Cardiac ventricle fibroblast (primary cell): ENCODE data around the gene TTLL13. TPM values are rescaled to one million over a fixed set of nuclear protein-coding genes. Genes with fewer than 3 reads are reported as not detected.

Experiments
- total RNA-seq: library from RNA; depleted of rRNA; stranded (reverse); fragments of >200 nt; gene quantifications from 2 replicates; pipeline ENCODE4 v1.2.3, GENCODE V29; 2015

The TTLL13 gene, protein sequence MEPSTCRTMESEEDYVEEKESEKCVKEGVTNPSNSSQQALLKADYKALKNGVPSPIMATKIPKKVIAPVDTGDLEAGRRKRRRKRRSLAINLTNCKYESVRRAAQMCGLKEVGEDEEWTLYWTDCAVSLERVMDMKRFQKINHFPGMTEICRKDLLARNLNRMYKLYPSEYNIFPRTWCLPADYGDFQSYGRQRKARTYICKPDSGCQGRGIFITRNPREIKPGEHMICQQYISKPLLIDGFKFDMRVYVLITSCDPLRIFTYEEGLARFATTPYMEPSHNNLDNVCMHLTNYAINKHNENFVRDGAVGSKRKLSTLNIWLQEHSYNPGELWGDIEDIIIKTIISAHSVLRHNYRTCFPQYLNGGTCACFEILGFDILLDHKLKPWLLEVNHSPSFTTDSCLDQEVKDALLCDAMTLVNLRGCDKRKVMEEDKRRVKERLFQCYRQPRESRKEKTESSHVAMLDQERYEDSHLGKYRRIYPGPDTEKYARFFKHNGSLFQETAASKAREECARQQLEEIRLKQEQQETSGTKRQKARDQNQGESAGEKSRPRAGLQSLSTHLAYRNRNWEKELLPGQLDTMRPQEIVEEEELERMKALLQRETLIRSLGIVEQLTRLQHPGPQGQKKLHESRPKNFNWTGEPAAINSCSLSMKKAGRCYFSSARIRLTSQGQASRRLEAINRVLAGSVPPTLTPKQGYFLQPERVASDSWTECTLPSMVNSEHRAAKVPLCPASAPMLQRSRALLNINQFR
- total RNA-seq: not detected in 2 replicates

DNA sequence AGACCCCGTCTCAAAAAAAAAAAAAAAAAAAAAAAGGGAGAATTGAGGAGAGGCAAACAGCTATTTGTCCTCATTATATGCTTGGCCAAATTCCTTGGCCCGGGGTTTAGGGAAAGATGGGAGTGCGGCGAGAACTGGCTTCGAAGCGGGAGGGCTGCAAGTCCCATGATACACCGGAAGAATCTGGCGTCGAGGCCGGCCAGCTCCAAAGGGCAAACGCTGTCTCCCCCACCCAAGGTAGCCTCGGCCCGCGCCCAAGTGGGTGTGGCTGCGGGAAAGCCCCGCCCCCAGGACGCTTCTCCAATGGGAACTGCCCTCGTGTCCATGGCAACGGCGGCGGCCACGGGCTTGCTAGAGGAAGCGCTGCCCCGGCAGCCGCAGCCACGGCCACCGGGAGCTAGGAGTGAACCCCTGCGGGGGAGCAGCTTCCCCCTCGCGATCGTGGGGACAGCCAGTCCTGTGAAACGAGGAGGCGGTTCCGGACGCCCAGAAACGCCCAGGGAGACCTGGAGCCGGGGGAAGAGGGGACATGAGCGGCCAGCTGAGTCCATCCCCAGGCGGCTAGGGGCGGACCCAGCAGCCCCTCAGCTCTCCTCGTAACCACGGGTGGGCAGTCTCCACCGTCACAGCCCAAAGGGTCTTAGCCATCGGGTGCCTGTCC, at the start of gene TTLL13:
Gene TTLL13, plus strand, starts transcription at position 354 of the 661 bp plus-strand sequence. CDS start 1,075 bp downstream, outside the sequence.

DNA sequence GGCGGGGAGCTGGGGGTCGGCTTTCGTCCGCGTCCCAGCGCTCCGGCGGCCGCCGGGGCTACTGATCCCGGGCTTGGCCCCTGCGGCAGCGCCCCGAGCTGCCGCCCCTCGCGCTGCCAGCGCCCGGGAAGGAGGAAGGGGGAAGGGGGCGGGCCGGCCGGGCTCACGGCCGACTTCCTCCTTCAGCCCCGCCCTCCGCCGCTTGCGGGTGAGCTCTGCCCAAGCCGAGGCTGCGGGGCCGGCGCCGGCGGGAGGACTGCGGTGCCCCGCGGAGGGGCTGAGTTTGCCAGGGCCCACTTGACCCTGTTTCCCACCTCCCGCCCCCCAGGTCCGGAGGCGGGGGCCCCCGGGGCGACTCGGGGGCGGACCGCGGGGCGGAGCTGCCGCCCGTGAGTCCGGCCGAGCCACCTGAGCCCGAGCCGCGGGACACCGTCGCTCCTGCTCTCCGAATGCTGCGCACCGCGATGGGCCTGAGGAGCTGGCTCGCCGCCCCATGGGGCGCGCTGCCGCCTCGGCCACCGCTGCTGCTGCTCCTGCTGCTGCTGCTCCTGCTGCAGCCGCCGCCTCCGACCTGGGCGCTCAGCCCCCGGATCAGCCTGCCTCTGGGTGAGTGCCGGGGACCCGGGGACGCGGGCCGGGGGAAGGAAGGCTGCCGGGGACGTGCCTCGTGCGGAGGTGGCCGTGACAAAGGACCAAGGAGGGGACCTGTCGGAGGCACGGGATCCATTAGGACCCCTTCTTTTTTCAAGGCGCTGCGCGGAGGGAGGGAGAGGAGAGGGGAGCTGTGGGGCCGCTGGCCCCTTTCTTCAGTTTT, 48.0 kb upstream of the TTLL13 start, which contains the start of gene SEMA4B:
Gene SEMA4B, plus strand, starts transcription at position 201 of the 814 bp plus-strand sequence. Its CDS starts 249 bp downstream, at position 450.

DNA sequence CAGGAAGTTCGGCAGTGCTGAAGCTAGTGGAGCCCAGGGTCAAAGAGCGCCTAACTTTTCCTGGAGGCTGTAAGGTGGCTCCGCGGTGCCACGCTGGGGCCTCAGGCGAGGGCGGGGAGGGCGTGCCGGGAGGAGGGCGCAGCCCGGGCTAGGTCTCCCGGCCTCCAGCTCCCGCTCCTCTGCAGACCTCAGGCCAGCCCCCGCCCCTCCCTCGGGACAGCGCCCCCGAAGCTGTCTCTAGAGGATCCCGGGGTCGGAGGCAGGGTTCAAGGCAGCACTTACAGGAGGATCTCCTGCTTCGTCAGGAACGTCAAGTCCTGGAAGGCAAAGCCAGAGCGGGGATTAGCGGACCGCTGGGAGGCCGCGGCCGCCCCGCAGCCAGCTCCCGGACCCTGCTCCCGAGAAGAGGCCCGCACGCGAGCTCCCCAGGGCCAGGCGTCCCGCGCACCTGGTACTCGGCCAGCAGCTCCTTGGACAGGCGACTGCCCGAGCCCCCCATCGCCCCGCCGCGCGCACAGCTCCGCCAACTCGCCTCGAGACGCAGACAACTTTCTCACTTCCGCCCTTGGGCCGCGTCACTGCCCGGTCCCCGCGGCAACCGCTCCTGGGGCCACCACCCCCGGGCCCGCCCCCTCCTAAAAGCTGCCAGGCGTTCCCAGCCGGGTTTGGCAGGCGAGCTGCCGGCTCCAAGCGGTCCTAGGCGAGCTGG, 15.8 kb upstream of the TTLL13 start, which contains the start of gene CIB1:
Gene CIB1, minus strand, starts transcription at position 555 of the 709 bp plus-strand sequence. Its CDS starts 56 bp downstream, at position 499.

DNA sequence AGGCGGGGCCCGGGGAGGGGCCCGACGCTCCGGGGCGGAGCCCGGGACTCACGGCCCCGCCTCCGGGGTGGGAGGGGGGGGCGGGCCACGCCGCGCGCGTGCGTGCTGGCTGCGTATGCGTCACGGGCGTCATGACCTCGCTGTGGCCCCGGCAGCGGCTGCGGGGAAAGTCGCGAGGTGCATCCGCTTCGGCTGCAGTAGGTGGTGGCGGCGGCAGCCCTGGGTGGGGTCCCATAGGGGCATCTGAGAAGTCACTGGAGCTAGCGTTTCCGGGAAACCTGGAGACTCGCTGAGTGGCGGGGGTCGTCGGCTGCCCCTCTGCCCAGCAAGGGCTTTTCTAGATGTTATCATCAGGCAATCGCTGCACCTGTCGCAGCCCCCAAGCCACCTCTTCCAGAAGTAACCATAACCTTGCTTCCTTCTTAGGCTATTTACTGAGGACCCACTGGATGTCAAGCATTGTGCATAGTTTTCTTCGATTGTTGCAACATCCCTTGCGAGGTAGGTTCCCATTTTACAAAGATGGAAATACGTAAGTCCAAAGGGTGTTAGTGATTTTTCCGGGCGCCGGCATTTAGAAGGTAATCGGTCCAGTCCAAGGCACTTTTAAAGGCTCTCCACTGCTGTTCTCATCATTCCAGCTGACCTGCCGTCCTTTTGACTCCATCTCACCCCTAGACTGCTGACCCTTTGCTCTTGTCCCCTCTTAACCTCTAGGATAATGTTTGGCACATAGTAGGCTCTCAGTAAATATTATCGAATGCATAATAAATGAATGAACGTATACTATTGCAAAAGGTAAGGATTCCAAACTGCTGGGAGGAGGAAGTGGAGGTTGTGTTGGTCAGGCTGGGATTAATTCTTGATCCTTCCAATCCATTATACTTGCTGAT, 15.0 kb upstream of the TTLL13 start, which contains the start of gene GDPGP1:
Gene GDPGP1, plus strand, starts transcription at position 114 of the 893 bp plus-strand sequence. CDS start 6,700 bp downstream, outside the sequence.

DNA sequence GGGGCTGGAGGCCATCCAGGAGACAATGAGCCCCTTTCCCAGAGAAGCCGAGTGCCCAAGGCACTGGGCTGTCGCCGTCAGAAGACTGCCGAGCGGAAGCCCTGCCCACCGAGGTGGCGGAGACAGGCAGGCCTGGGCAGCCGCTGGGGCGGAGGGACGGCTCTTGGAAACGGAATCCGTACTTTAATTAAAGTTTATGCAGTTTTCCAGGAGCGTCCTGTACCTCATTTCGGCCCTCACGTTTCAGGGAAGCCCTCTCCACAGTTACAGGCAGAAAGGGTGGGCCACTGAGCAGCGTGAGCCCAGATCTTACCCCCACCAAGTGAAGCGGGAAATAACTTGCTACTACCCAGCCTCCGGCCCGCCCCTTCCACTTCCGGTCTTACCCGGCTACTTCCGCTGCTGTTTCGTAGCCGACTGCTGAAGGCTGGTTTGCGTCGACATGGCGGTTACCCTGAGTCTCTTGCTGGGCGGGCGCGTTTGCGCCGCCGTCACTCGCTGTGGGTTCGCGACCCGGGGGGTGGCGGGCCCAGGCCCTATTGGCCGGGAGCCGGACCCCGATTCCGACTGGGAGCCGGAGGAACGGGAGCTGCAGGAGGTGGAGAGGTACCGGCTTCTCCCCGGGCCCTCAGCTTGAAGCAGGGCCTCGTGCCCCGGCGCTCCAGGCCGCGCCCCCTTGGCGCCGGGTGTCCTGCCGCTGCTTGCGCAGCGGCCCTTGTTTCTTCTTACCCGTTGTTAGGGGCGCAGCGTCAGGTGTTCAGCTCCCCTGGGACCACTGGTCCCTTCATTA, 16.1 kb downstream of the TTLL13 start, which contains the start of gene NGRN:
Gene NGRN, plus strand, starts transcription at position 402 of the 790 bp plus-strand sequence. Its CDS starts 41 bp downstream, at position 443.

Other genes with a start within 250 kb of the TTLL13 start
- gene ZNF710, start 248.2 kb upstream of the TTLL13 start, total RNA-seq: 5.7 TPM in 2 replicates
- 24.0 and 27.2 TPM in 2 replicates for gene IDH2, start 147.1 kb upstream of the TTLL13 start, total RNA-seq
- 14.7 and 24.3 TPM in 2 replicates for gene SEMA4B, start 48.2 kb upstream of the TTLL13 start, total RNA-seq
- 29.1 and 29.3 TPM in 2 replicates for gene CIB1, start 15.6 kb upstream of the TTLL13 start, total RNA-seq
- 4.7 and 16.0 TPM in 2 replicates for gene GDPGP1, start 15.3 kb upstream of the TTLL13 start, total RNA-seq
- 38.4 and 49.5 TPM in 2 replicates for gene NGRN, start 16.1 kb downstream of the TTLL13 start, total RNA-seq
- 0.19 and 0.34 TPM in 2 replicates for gene ZNF774, start 102.7 kb downstream of the TTLL13 start, total RNA-seq
- 133 and 150 TPM in 2 replicates for gene IQGAP1, start 138.7 kb downstream of the TTLL13 start, total RNA-seq